Activated CD4-positive, alpha-beta T cell treated with anti-CD3 and anti-CD28 coated beads, Interleukin-2, amount 10 ng/mL, durations not matched to agents 24 days and 14 days (primary cell): ENCODE results near the gene ENDOV. TPM values are rescaled to one million over a fixed set of nuclear protein-coding genes. Genes with fewer than 3 reads are reported as not detected.

Experiments
- DNase-seq: peaks from one replicate; pipeline ENCODE4 v3.0.0; 2022
- H3K27ac Mint-ChIP-seq: one replicate; pipeline ENCODE4 v1.8.0; 2022; ENCODE audit warnings: mild to moderate bottlenecking, mixed read lengths
- H3K27me3 Mint-ChIP-seq: one replicate; pipeline ENCODE4 v1.8.0; 2022; ENCODE audit warnings: mixed read lengths
- H3K36me3 Mint-ChIP-seq: one replicate; pipeline ENCODE4 v1.8.0; 2022; ENCODE audit warnings: low read depth, mild to moderate bottlenecking, mixed read lengths
- H3K4me1 Mint-ChIP-seq: one replicate; pipeline ENCODE4 v1.8.0; 2021; ENCODE audit warnings: mixed read lengths
- H3K4me3 Mint-ChIP-seq: one replicate; pipeline ENCODE4 v1.8.0; 2022; ENCODE audit warnings: mild to moderate bottlenecking, moderate library complexity, mixed read lengths
- H3K9me3 Mint-ChIP-seq: one replicate; pipeline ENCODE4 v1.8.0; 2021; ENCODE audit warnings: mixed read lengths
- intact Hi-C: fragments of 100-400 bp; cut with micrococcal nuclease; formaldehyde crosslinking; loops from one replicate; pipeline ENCODE4 v1.15.1; 2023
- total RNA-seq: library from RNA; stranded (reverse); gene quantifications from 2 replicates; pipeline ENCODE4 v1.2.3, GENCODE V29; 2022

ENDOV gene
- total RNA-seq, 1 donor from 2014 or later = 16.4 TPM

- H3K27ac Mint-ChIP-seq = no peak overlapping the region
- intact Hi-C loops = loop anchor here (1.0 to 5.0 kb wide), 4 partner anchors 149 to 676 kb away; no protein-coding TSS in a partner anchor
These were observed 11.8 kb downstream of the ENDOV start for GRCh38 chr17:80426671-80427326.

GRCh38 chr17:80427366-80428282, 12.7 kb downstream of the ENDOV start:
- Mint-ChIP-seq H3K27me3 (no peaks in the 10 kb centered on the region), H3K27ac (no peak overlapping the region), H3K9me3 (no peaks in the 10 kb centered on the region), H3K36me3 (no peaks in the 10 kb centered on the region), H3K4me1 (peaks cover 13% of the 10 kb centered on the region), H3K4me3 (no peak overlapping the region)
- intact Hi-C loops = loop anchor here (1.0 to 5.0 kb wide), 4 partner anchors 148 to 675 kb away; no protein-coding TSS in a partner anchor
- no peak for DNase-seq

More at GRCh38 chr17:80426671-80427326, 11.8 kb downstream of the ENDOV start:
- no peaks in the 10 kb centered on the region for H3K9me3 Mint-ChIP-seq
- H3K36me3 Mint-ChIP-seq = no peaks in the 10 kb centered on the region
- H3K27me3 Mint-ChIP-seq = no peaks in the 10 kb centered on the region
- H3K4me3 Mint-ChIP-seq = no peak overlapping the region
- DNase-seq = peak; percentile 97
- peaks cover 13% of the 10 kb centered on the region for H3K4me1 Mint-ChIP-seq

- Mint-ChIP-seq H3K4me1 (peaks cover 13% of the 10 kb centered on the region), H3K27me3 (no peaks in the 10 kb centered on the region), H3K4me3 (no peak overlapping the region), H3K9me3 (no peaks in the 10 kb centered on the region), H3K27ac (no peak overlapping the region), H3K36me3 (no peaks in the 10 kb centered on the region)
- intact Hi-C loops = loop anchor here (5.0 kb wide), 2 partner anchors 464 to 674 kb away; no protein-coding TSS in a partner anchor
- no peak for DNase-seq
These were observed 13.4 kb downstream of the ENDOV start for GRCh38 chr17:80428363-80428762.

GRCh38 chr17:80428796-80429195, 13.8 kb downstream of the ENDOV start:
- no peaks in the 10 kb centered on the region for H3K27me3 Mint-ChIP-seq
- no peaks in the 10 kb centered on the region for H3K36me3 Mint-ChIP-seq
- intact Hi-C loops = loop anchor here (5.0 kb wide), 2 partner anchors 464 to 674 kb away; no protein-coding TSS in a partner anchor
- H3K4me1 Mint-ChIP-seq = peaks cover 13% of the 10 kb centered on the region
- no peak overlapping the region for H3K4me3 Mint-ChIP-seq
- H3K27ac Mint-ChIP-seq = no peak overlapping the region
- H3K9me3 Mint-ChIP-seq = no peaks in the 10 kb centered on the region
- no peak for DNase-seq

GRCh38 chr17:80429356-80430275, 14.6 kb downstream of the ENDOV start:
- Mint-ChIP-seq H3K36me3 (no peaks in the 10 kb centered on the region), H3K27me3 (no peaks in the 10 kb centered on the region), H3K27ac (no peak overlapping the region), H3K9me3 (no peaks in the 10 kb centered on the region), H3K4me3 (no peak overlapping the region), H3K4me1 (peaks cover 10% of the 10 kb centered on the region)
- DNase-seq = no peak
- intact Hi-C loops = loop anchor here (5.0 kb wide), 2 partner anchors 463 to 673 kb away; no protein-coding TSS in a partner anchor

- Mint-ChIP-seq H3K4me1 (peaks cover 10% of the 10 kb centered on the region), H3K27me3 (no peaks in the 10 kb centered on the region), H3K36me3 (no peaks in the 10 kb centered on the region), H3K4me3 (no peak overlapping the region), H3K9me3 (no peaks in the 10 kb centered on the region), H3K27ac (no peak overlapping the region)
- intact Hi-C loops = no loop called here
- DNase-seq = no peak
These were observed 15.7 kb downstream of the ENDOV start for GRCh38 chr17:80430446-80431245.

- no peaks in the 10 kb centered on the region for H3K36me3 Mint-ChIP-seq
- no peaks in the 10 kb centered on the region for H3K9me3 Mint-ChIP-seq
- H3K4me1 Mint-ChIP-seq = peaks cover 4% of the 10 kb centered on the region
- intact Hi-C loops = no loop called here
- no peak overlapping the region for H3K4me3 Mint-ChIP-seq
- no peak for DNase-seq
- no peaks in the 10 kb centered on the region for H3K27me3 Mint-ChIP-seq
- H3K27ac Mint-ChIP-seq = no peak overlapping the region
These were observed 16.6 kb downstream of the ENDOV start for GRCh38 chr17:80431246-80432195.

- no peak for DNase-seq
- H3K27ac Mint-ChIP-seq = no peak overlapping the region
- intact Hi-C loops = no loop called here
- no peaks in the 10 kb centered on the region for H3K36me3 Mint-ChIP-seq
- no peaks in the 10 kb centered on the region for H3K9me3 Mint-ChIP-seq
- H3K4me3 Mint-ChIP-seq = no peak overlapping the region
- no peaks in the 10 kb centered on the region for H3K27me3 Mint-ChIP-seq
- no peaks in the 10 kb centered on the region for H3K4me1 Mint-ChIP-seq
These were observed 17.5 kb downstream of the ENDOV start for GRCh38 chr17:80432350-80432955.

- Mint-ChIP-seq H3K4me3 (no peak overlapping the region), H3K4me1 (no peaks in the 10 kb centered on the region), H3K9me3 (no peaks in the 10 kb centered on the region), H3K27ac (no peak overlapping the region), H3K36me3 (no peaks in the 10 kb centered on the region), H3K27me3 (no peaks in the 10 kb centered on the region)
- intact Hi-C loops = no loop called here
- DNase-seq = no peak
These were observed 18.1 kb downstream of the ENDOV start for GRCh38 chr17:80432961-80433550.

- Mint-ChIP-seq H3K27me3 (no peaks in the 10 kb centered on the region), H3K4me3 (no peak overlapping the region), H3K9me3 (no peaks in the 10 kb centered on the region), H3K4me1 (no peaks in the 10 kb centered on the region), H3K36me3 (no peaks in the 10 kb centered on the region), H3K27ac (no peak overlapping the region)
- DNase-seq = no peak
- intact Hi-C loops = no loop called here
These were observed 19.1 kb downstream of the ENDOV start for GRCh38 chr17:80433916-80434666.

- H3K9me3 Mint-ChIP-seq = no peaks in the 10 kb centered on the region
- no peak for DNase-seq
- H3K4me1 Mint-ChIP-seq = no peaks in the 10 kb centered on the region
- intact Hi-C loops = no loop called here
- no peak overlapping the region for H3K27ac Mint-ChIP-seq
- H3K36me3 Mint-ChIP-seq = no peaks in the 10 kb centered on the region
- no peaks in the 10 kb centered on the region for H3K27me3 Mint-ChIP-seq
- no peak overlapping the region for H3K4me3 Mint-ChIP-seq
These were observed 22.6 kb downstream of the ENDOV start for GRCh38 chr17:80437532-80437931.
